Measurements from ENCODE around the gene PTGS2. TPM values are rescaled to one million over a fixed set of nuclear protein-coding genes. Genes with fewer than 3 reads are reported as not detected.

The PTGS2 gene
- total RNA-seq, 4 donors from 2014 or later: 5.7 to 14.7 (median 6.6) TPM

DNA sequence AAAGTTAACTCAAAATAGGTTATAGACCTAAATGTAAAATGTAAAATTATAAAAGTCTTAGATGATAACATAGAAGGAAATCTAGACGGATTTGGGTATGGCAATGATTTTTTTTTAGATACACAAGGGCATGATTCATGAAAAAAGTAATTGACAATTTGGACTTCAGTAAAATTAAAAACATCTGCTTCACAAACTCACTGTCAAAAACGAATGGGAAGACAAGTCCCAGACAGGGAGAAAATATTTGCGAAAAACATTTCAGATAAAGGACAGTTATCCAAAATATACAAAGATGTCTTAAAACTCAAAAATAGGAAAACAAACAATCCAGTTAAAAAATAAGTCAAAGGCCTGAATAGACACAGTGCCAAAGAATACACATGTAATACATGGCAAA, 9.7 kb upstream of the PTGS2 start:
- peaks cover 3% of the 10 kb centered on the region for H3K4me1 ChIP-seq
- no peaks in the 10 kb centered on the region for H3K9me3 ChIP-seq
- WGBS: 43% methylated on average over 3 of the region's 3 CpGs
- no peak overlapping the region for H3K4me3 ChIP-seq
- H3K27ac ChIP-seq: no peak overlapping the region
- H3K36me3 ChIP-seq: no peaks in the 10 kb centered on the region
- H3K27me3 ChIP-seq: no peaks in the 10 kb centered on the region
- no peak for TF ChIP-seq POLR2AphosphoS5 (IDR thresholded peaks at IDR 0.05)
- no peak for TF ChIP-seq POLR2A (IDR thresholded peaks at IDR 0.05)
- TF ChIP-seq EP300 (IDR thresholded peaks at IDR 0.05): no peak
- no peak for TF ChIP-seq CTCF (IDR thresholded peaks at IDR 0.05)
- DNase-seq (ENCODE audit: low spot score in 2 of 2): no peak

DNA sequence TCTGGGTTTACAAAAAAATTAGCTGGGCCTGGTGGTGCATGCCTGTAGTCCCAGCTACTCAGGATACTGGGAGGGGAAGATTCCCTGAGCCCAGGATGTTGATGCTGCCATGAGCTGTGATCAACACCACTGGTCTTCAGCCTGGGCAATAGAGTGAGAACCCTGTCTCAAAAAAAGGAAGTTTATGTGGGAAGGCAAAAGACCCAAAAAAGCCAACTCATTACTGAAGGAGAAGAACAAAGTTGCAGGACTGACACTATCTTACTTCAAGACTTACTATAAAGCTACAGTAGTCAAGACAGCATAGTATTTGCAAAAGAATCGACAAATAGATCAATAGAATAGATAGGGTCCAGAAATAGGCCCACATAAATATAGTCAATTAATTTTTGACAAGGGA, 9.2 kb upstream of the PTGS2 start:
- Histone ChIP-seq H3K4me3 (no peak overlapping the region), H3K27me3 (no peaks in the 10 kb centered on the region)
- 68% methylated on average over 1 of the region's 1 CpG for WGBS

GRCh38 chr1:186683652-186684410, 3.6 kb upstream of the PTGS2 start:
- 96% methylated on average over 6 of the region's 6 CpGs for WGBS
- TF ChIP-seq POLR2A (IDR thresholded peaks at IDR 0.05) (no peak), POLR2AphosphoS5 (IDR thresholded peaks at IDR 0.05) (no peak), EP300 (IDR thresholded peaks at IDR 0.05) (no peak), CTCF (IDR thresholded peaks at IDR 0.05) (no peak)
- DNase-seq (ENCODE audit: low spot score in 2 of 2): no peak
- Histone ChIP-seq H3K4me3 (no peak overlapping the region), H3K36me3 (no peaks in the 10 kb centered on the region), H3K27ac (no peak overlapping the region), H3K27me3 (no peaks in the 10 kb centered on the region), H3K4me1 (peaks cover 12% of the 10 kb centered on the region), H3K9me3 (no peaks in the 10 kb centered on the region)

More for the DNA sequence above, 9.2 kb upstream of the PTGS2 start:
- no peaks in the 10 kb centered on the region for H3K9me3 ChIP-seq
- H3K36me3 ChIP-seq: no peaks in the 10 kb centered on the region
- no peak for DNase-seq (ENCODE audit: low spot score in 2 of 2)
- TF ChIP-seq CTCF (IDR thresholded peaks at IDR 0.05): no peak
- TF ChIP-seq EP300 (IDR thresholded peaks at IDR 0.05): no peak
- TF ChIP-seq POLR2AphosphoS5 (IDR thresholded peaks at IDR 0.05): no peak
- TF ChIP-seq POLR2A (IDR thresholded peaks at IDR 0.05): no peak
- H3K4me1 ChIP-seq: peaks cover 3% of the 10 kb centered on the region
- no peak overlapping the region for H3K27ac ChIP-seq

DNA sequence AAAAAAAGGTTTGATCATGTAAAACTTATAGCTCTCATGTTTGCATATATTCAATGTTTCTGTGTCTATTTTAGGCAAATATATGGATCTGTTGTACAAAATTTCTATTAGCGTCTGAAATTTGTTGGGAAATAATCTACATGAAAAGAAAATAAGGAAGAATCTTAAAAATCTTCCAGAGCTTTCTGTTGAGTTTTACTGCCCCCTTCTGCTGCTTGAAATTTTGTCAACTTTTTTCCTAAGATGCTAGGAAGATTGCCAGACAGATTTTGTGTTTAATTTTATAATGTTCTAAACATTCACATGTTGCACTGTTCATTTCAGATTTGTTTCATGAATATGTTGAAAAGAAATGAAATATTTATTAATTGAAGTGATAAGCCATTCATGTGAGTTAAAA, 2.5 kb upstream of the PTGS2 start:
- no peaks in the 10 kb centered on the region for H3K9me3 ChIP-seq
- no peak for DNase-seq (ENCODE audit: low spot score in 2 of 2)
- H3K4me1 ChIP-seq: peaks cover 12% of the 10 kb centered on the region
- H3K27ac ChIP-seq: no peak overlapping the region
- no peak for TF ChIP-seq POLR2A (IDR thresholded peaks at IDR 0.05)
- no peak for TF ChIP-seq EP300 (IDR thresholded peaks at IDR 0.05)
- TF ChIP-seq POLR2AphosphoS5 (IDR thresholded peaks at IDR 0.05): no peak
- no peak for TF ChIP-seq CTCF (IDR thresholded peaks at IDR 0.05)
- no peak overlapping the region for H3K4me3 ChIP-seq
- 43% methylated on average over 1 of the region's 1 CpG for WGBS
- H3K27me3 ChIP-seq: no peaks in the 10 kb centered on the region
- H3K36me3 ChIP-seq: no peaks in the 10 kb centered on the region

GRCh38 chr1:186681801-186682200, 1.6 kb upstream of the PTGS2 start:
- H3K27me3 ChIP-seq: no peaks in the 10 kb centered on the region
- WGBS: 68% methylated on average over 2 of the region's 2 CpGs
- no peaks in the 10 kb centered on the region for H3K36me3 ChIP-seq
- H3K9me3 ChIP-seq: no peaks in the 10 kb centered on the region
- H3K4me1 ChIP-seq: peaks cover 12% of the 10 kb centered on the region
- TF ChIP-seq EP300 (IDR thresholded peaks at IDR 0.05): no peak
- TF ChIP-seq POLR2AphosphoS5 (IDR thresholded peaks at IDR 0.05): no peak
- TF ChIP-seq CTCF (IDR thresholded peaks at IDR 0.05): no peak
- TF ChIP-seq POLR2A (IDR thresholded peaks at IDR 0.05): no peak
- no peak overlapping the region for H3K4me3 ChIP-seq
- no peak for DNase-seq (ENCODE audit: low spot score in 2 of 2)
- H3K27ac ChIP-seq: no peak overlapping the region
